ENCODE results near the gene TSHZ2. TPM values are rescaled to one million over a fixed set of nuclear protein-coding genes. Genes with fewer than 3 reads are reported as not detected.

TSHZ2 gene
- total RNA-seq, 1 experiment from 2014 or later = 0.07 TPM

GRCh38 chr20:53502820-53503219 is 530.7 kb downstream of the TSHZ2 start:
- H3K4me2 ChIP-seq (ENCODE audit: low read length) = peak overlapping the region; percentile 66
- no TSS peak for BruUV-seq (replicated peaks)
- TF ChIP-seq, protein P1, sequence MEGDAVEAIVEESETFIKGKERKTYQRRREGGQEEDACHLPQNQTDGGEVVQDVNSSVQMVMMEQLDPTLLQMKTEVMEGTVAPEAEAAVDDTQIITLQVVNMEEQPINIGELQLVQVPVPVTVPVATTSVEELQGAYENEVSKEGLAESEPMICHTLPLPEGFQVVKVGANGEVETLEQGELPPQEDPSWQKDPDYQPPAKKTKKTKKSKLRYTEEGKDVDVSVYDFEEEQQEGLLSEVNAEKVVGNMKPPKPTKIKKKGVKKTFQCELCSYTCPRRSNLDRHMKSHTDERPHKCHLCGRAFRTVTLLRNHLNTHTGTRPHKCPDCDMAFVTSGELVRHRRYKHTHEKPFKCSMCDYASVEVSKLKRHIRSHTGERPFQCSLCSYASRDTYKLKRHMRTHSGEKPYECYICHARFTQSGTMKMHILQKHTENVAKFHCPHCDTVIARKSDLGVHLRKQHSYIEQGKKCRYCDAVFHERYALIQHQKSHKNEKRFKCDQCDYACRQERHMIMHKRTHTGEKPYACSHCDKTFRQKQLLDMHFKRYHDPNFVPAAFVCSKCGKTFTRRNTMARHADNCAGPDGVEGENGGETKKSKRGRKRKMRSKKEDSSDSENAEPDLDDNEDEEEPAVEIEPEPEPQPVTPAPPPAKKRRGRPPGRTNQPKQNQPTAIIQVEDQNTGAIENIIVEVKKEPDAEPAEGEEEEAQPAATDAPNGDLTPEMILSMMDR (IDR thresholded peaks at IDR 0.05 in 2 of 3, conservative IDR thresholded peaks at IDR 0.05 in 1 of 3; ENCODE audit: borderline replicate concordance in 1 of 3, insufficient read depth in 1 of 3, low read depth in 2 of 3, low read length in 2 of 3) = no peak
- TF ChIP-seq, protein P2, sequence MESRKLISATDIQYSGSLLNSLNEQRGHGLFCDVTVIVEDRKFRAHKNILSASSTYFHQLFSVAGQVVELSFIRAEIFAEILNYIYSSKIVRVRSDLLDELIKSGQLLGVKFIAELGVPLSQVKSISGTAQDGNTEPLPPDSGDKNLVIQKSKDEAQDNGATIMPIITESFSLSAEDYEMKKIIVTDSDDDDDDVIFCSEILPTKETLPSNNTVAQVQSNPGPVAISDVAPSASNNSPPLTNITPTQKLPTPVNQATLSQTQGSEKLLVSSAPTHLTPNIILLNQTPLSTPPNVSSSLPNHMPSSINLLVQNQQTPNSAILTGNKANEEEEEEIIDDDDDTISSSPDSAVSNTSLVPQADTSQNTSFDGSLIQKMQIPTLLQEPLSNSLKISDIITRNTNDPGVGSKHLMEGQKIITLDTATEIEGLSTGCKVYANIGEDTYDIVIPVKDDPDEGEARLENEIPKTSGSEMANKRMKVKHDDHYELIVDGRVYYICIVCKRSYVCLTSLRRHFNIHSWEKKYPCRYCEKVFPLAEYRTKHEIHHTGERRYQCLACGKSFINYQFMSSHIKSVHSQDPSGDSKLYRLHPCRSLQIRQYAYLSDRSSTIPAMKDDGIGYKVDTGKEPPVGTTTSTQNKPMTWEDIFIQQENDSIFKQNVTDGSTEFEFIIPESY (IDR thresholded peaks at IDR 0.05; ENCODE audit: extremely low read depth, insufficient replicate concordance, low read length) = no peak
- TF ChIP-seq RAD21 (IDR thresholded peaks at IDR 0.05; ENCODE audit: low read depth) (no peak), EZH2 (IDR thresholded peaks at IDR 0.05) (no peak), EGR1 (IDR thresholded peaks at IDR 0.05; ENCODE audit: low read depth) (no peak), SIN3A (IDR thresholded peaks at IDR 0.05; ENCODE audit: low read depth) (no peak), YY1 (IDR thresholded peaks at IDR 0.05; ENCODE audit: extremely low read depth, insufficient replicate concordance, low read depth, low read length) (no peak), SRF (IDR thresholded peaks at IDR 0.05; ENCODE audit: low read depth) (no peak), ZNF274 (IDR thresholded peaks at IDR 0.05; ENCODE audit: low read depth, low read length) (no peak)
- TF ChIP-seq, protein P3, sequence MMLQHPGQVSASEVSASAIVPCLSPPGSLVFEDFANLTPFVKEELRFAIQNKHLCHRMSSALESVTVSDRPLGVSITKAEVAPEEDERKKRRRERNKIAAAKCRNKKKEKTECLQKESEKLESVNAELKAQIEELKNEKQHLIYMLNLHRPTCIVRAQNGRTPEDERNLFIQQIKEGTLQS (IDR thresholded peaks at IDR 0.05) = no peak
- H3K4me3 ChIP-seq (replicated peaks in 1 of 2; ENCODE audit: low read depth in 1 of 2, low read length in 2 of 2) = peak overlapping the region; percentile 45 to 52; a peak in 3 of 4 replicates
- H3K27me3 ChIP-seq (ENCODE audit: insufficient read depth, low read length) = no peaks in the 10 kb centered on the region
- no peaks in the 10 kb centered on the region for H4K20me1 ChIP-seq (ENCODE audit: insufficient read depth)
- no peak overlapping the region for H3K27ac ChIP-seq (ENCODE audit: low read depth, low read length)
- DNase-seq (ENCODE audit: low read depth, low spot score) (no peak), ATAC-seq (no peak)
- no peaks in the 10 kb centered on the region for H3K36me3 ChIP-seq (ENCODE audit: control insufficient read depth in 1 of 2, insufficient read depth in 2 of 2, low read length in 2 of 2)
- no peaks in the 10 kb centered on the region; the same call in 1 of the 2 replicates for H3K79me2 ChIP-seq (ENCODE audit: insufficient read depth, low read length)
- no peaks in the 10 kb centered on the region for H3K9me2 ChIP-seq (ENCODE audit: insufficient read depth)
- CTCF ChIA-PET = no interaction called here
- POLR2A ChIA-PET = no interaction called here
- H3K9me3 ChIP-seq (ENCODE audit: control insufficient read depth in 1 of 2, insufficient read depth in 1 of 2, low read depth in 1 of 2, low read length in 2 of 2) = no peaks in the 10 kb centered on the region
- no peak overlapping the region for H2AFZ ChIP-seq (ENCODE audit: low read depth, low read length, poor library complexity, severe bottlenecking)
- RAD21 ChIA-PET (ENCODE audit: low non-redundant PET in 1 of 2, low total read pairs in 2 of 2, uncharacterized antibody in 2 of 2, unreplicated experiment in 2 of 2) = no interaction called here
- intact Hi-C loops (cut with micrococcal nuclease) = no loop called here
- H3K4me1 ChIP-seq (ENCODE audit: control insufficient read depth in 1 of 2, insufficient read depth in 2 of 2, low read length in 2 of 2) = peaks cover 0 to 8% of the 10 kb centered on the region in 2 experiments; a peak in 1 of 4 replicates
- no peak overlapping the region for H3K9ac ChIP-seq (ENCODE audit: low read length)

All from HCT116 (cell line).